ENCODE measurements around the gene MTUS2. TPM values are rescaled to one million over a fixed set of nuclear protein-coding genes. Genes with fewer than 3 reads are reported as not detected.

MTUS2 gene
- polyA plus RNA-seq, 10 donors: 16.9 to 35.5 (median 25.8) TPM

GRCh38 chr13:28851422-28851821, 31.3 kb downstream of the MTUS2 start:
- DNase-seq: no peak

DNA sequence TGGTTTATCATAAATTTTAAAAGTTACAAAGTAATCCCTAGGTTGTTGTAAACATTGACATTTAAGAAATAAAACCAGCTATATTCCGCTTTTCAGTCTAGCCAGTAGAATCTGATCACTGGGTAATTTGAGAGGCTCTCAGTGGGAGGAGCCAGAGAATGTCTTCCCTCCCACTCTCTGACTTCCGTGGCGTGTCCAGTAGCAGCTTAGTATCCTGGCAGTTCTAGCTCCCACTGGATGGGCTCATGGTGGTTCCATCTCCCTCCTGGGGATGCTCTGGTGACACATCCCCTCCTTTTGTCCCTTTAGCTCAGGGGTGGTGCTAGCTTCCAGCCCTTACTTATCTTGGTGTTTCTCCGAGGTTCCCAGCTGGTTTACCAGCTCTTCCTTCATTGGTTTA, 34.5 kb downstream of the MTUS2 start:
- DNase-seq: peak in 1 of 3 donors; percentile 12

DNA sequence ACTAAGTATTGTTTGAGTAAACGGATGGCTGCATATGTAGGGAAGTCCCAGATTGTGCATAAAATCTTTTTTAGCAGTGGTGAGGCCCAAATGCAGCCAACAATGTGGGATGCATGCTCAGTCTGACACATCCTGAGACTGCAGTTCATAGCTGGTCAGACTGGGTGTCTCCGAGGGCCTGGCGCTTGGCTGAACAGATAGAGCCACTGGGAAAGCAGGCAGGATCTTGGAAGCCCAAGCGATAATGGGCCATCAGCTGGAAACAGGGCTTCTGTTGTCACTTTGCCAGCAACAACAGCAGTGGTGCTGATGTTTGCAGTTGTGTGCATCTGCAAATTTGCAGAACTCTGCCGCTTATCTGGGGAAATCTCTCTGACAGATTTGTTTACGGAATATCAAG, 36.1 kb downstream of the MTUS2 start:
- no peak for DNase-seq

- DNase-seq: no peak
These were observed 38.9 kb downstream of the MTUS2 start for GRCh38 chr13:28859069-28859468.

DNA sequence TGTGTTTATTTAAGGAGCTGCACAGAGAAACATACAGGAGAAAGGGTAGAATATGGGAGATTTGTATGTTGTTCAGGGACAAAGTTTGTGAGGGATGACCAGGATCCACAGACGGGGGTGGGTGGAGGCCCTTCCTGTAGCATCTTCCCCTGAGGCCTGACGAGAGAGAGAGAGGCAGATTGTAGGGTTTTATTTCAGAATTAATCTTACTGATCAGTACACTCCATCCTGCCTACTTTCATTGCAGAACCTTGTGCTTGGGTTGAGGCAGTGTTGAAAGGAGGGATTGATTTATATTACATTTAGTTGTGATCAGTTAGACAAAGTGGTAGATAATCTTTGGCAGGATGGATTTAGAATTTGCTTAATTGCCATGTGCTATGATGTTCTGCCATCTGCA, 39.6 kb downstream of the MTUS2 start:
- DNase-seq: no peak

DNA sequence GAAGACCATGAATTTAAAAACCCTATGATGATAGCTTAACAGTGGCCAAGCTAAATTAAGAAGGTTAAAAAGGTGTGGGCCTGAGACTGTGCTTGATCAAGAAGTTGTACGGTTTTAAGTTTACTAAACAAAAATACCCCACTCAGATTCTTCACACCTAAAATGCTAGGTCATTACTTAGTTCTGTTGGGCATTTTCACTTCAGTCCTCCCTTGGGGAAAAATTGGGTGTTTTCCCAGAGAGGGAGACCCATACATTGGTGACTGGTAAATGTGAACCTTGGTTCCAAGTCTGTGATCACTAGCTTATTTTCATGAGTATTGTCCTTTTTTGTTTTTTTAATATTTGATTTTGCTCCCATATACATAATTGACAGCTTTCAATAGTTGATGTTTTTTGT, 44.4 kb downstream of the MTUS2 start:
- no peak for DNase-seq

GRCh38 chr13:28865149-28865744, 45.1 kb downstream of the MTUS2 start:
- DNase-seq: no peak

DNA sequence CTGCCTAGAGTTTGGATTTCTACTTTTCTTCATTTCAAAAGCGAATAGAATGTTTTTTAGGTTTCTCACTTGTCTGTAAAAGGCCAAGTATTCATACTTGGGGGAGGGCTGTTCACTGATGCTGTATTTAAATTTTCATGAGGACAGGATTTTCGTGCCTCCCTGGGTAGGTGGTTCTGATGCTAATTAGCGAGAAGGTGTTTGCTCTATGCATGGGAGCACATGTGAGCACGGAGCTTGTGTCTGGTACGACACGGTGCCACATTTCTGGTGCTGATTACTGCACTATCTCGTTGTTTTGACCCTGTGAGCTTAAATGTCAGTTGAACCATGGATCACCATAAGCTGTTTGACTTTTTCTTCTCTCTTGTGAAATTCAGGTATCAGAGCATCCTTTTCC, 45.8 kb downstream of the MTUS2 start:
- DNase-seq: no peak

DNA sequence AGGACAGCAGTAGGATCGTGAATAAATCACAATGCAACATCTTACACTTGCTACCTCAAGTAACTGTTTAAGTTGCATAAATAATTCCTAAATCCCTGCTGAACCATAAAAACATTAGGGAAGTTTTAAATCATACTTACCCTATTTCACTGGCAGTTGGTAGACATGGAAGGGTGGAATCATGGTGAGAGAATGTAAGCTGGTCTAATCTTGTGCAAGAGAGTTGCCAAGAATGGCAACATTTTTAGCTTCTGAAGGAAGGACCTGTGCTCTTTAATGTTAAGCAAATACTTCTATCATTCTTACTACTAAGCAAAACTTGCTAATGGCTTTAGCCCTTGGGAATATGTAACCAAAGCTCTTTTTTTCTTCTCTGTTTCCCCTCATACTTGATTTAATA, 46.8 kb downstream of the MTUS2 start:
- DNase-seq: no peak

GRCh38 chr13:28867564-28867963, 47.4 kb downstream of the MTUS2 start:
- DNase-seq: no peak

DNA sequence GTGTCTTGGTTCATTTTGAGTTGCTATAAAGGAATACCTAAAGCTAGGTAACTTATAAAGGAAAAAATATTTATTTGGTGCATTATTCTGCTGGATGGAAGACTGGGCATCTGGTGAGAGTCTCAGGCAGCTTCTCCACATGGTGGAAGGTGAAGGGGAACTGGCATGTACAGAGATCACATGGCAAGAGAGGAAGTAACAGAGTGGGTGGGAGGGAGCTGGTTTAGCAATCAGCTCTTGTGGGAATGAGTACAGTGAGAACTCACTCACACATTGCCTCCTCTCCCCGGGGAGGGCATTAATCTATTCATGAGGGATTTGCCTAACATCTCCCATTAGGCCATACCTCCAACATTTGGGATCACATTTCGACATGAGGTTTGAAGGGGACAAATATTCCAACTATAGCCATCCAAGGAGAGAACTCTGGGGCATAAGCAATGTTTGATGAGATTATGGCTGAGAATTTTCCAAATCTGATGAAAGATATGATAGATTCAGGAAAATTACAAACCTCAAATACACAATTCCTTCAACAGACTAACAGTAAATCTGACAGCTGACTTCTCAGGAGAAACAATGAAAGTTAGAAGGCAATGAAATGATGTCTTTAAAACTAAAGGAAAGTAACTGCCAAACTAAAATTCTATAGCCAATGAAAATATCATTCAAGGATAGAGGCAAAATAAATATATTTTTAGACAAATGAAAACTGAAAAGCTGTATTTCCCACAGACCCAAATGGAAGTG, 52.5 kb downstream of the MTUS2 start:
- DNase-seq: no peak

- DNase-seq: no peak
These were observed 55.9 kb downstream of the MTUS2 start for GRCh38 chr13:28875846-28876615.

DNA sequence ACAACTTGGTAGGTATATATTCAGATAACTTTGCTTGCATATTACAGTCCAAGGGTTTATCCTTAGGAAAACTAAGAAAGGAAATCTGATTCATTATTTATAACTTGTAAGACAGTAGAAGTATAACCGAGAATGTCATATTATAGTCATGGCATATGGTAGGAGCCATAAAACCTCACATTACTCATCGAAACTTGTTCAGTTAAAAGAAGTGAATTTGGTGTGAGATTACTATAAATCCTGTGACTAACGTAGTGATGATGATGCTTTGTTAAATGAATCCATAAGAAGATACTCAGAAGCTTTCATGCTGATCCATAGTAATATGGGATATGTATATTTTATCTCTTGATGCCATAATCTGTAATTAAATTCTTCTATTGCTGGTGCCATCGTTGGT, 57.3 kb downstream of the MTUS2 start:
- DNase-seq: no peak

GRCh38 chr13:28885181-28885580, 65.0 kb downstream of the MTUS2 start:
- peak; percentile 0 to 39 (median 8) for DNase-seq

- DNase-seq: no peak
These were observed 69.1 kb downstream of the MTUS2 start for GRCh38 chr13:28889086-28889732.

- DNase-seq: no peak
These were observed 70.6 kb downstream of the MTUS2 start for GRCh38 chr13:28890712-28891111.

DNA sequence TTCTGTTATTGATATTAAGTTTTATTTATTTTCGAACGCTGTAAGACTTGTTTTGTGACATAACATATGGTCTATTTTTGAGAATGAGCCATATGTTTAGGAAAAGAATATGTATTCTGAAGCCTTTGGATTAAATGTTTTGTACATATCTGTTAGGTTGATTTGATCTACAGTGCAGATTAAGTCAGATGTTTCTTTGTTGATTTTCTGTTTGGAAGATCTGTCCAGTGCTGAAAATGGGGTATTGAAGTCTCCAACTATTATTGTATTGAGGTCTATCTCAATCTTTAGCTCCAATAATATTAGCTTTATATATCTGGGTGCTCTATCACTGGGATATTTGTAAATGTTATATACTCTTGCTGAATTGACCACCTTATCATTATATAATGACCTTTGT, 97.9 kb downstream of the MTUS2 start:
- DNase-seq: no peak

DNA sequence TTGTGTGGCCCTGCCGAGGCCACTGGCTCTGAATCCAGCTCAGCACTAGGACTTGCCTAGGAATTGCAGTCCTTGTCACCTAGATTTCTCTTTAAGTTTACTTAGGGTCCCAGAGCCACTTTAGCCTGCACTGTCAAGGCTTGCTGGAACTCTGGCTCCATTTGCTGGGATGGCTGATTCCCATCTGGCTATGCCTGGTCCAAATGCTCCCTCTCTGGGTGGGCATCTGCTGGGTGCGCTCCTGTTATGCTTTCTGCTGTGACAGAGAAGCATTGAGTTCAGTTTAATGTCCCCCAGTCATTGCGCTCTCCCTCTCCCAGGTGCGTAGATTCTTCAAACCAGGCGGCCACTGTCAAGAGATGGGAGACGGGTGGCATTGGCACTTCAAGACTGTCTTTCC, 102.2 kb downstream of the MTUS2 start:
- no peak for DNase-seq

GRCh38 chr13:28935104-28935503, 115.0 kb downstream of the MTUS2 start:
- no peak for DNase-seq

GRCh38 chr13:28942906-28943305, 122.8 kb downstream of the MTUS2 start:
- DNase-seq: no peak

- DNase-seq: no peak
These were observed 133.7 kb downstream of the MTUS2 start for GRCh38 chr13:28953714-28954418.

DNA sequence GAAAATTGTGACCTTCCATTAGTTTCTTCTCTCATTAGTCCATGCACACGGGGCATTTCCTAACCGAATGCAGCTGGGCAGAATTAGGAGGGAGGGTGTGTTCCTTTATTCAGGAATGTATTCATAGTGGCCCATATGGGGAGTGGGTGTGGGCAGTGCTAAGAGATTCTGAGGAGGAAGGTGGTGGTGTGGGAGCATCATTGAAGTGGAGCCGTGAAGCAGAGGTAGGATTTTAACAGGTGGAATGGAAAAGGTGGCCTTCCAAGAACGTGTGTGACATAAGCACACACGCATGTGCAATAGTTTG, 134.2 kb downstream of the MTUS2 start:
- DNase-seq: no peak
